Stomach (tissue), 9 donors: ENCODE measurements around the gene SNX32. TPM values are rescaled to one million over a fixed set of nuclear protein-coding genes. Genes with fewer than 3 reads are reported as not detected.

Source experiments
- DNase-seq, 2 donors: peaks; one replicate each; pipeline versions ENCODE4 v3.0.0 to v3.0.0-alpha.2; 2013 to 2019
- H3K27ac ChIP-seq, 5 donors: fragments of 200-600 bp in 4 of 5; sonication (generic) in 4 of 5; one replicate each; pipeline ENCODE4 v1.5.1; 2013 to 2019; ENCODE audit warnings: mild to moderate bottlenecking in 1 of 5, moderate library complexity in 1 of 5
- H3K27me3 ChIP-seq, 3 donors: fragments of 200-600 bp; sonication (generic); one replicate each; pipeline ENCODE4 v1.5.1; 2017 to 2019; ENCODE audit warnings: mixed run types in 1 of 3
- H3K36me3 ChIP-seq, 4 donors: fragments of 200-600 bp; sonication (generic); 1 replicate in 3 of 4; 2 replicates in 1 of 4; pipeline ENCODE4 v1.5.1; 2016 to 2019
- H3K4me1 ChIP-seq, 4 donors: fragments of 200-600 bp; sonication (generic); one replicate each; pipeline ENCODE4 v1.5.1; 2016 to 2019
- H3K4me3 ChIP-seq, 4 donors: fragments of 200-600 bp; sonication (generic) in 3 of 4; one replicate each; pipeline ENCODE4 v1.5.1; 2016 to 2019; ENCODE audit warnings: mild to moderate bottlenecking in 1 of 4
- H3K9me3 ChIP-seq, 4 donors: fragments of 200-600 bp; sonication (generic); one replicate each; pipeline ENCODE4 v1.5.1; 2016 to 2019
- EP300 ChIP-seq: sonication (generic); formaldehyde crosslinking; IDR thresholded peaks from one replicate; pipeline ENCODE4 v1.6.1; 2017; ENCODE audit warnings: antibody characterized with exemption
- POLR2A ChIP-seq, 4 donors: fragments of 450-650 bp; IDR thresholded peaks; one replicate each; pipeline ENCODE4 v1.6.1; 2016; ENCODE audit warnings: antibody characterized with exemption in 4 of 4, control low read depth in 2 of 4, mild to moderate bottlenecking in 1 of 4, moderate library complexity in 1 of 4
- POLR2AphosphoS5 ChIP-seq, 3 donors: sonication (generic); formaldehyde crosslinking; IDR thresholded peaks; one replicate each; pipeline ENCODE4 v1.6.1; 2016; ENCODE audit warnings: antibody characterized with exemption in 3 of 3
- WGBS, 5 donors: extraction: QIAGEN DNeasy Blood & Tissue Kit in 3 of 5; methylation state at CpG; one replicate each; pipeline versions ENCODE4 v1.1.5 to v1.1.7; 2013 to 2018; 5-methylcytosine and 5-hydroxymethylcytosine counted together
- intact Hi-C: fragments of 100-400 bp; cut with DNase I; formaldehyde crosslinking; loops from one replicate; pipeline ENCODE4 v1.15.1; 2023; ENCODE audit warnings: low total_unique reads
- polyA plus RNA-seq, 3 donors: library from polyadenylated mRNA; stranded (reverse); fragments of 200-250 nt; gene quantifications; one replicate each; pipeline ENCODE4 v1.2.3, GENCODE V29; 2013
- total RNA-seq, 5 donors: library from RNA; depleted of rRNA; stranded (reverse); fragments of >200 nt; gene quantifications; one replicate each; pipeline versions ENCODE4 v1.1.0 to v1.2.3, GENCODE V29; 2014 to 2016
- TF ChIP-seq, protein P1 (sequence below), 7 experiments: fragments of 450-650 bp in 4 of 7; fragments of 200-600 bp in 3 of 7; sonication (generic) in 3 of 7; IDR thresholded peaks; one replicate each; pipeline ENCODE4 v1.5.1; 2016 to 2019; ENCODE audit warnings: antibody characterized with exemption in 7 of 7, control low read depth in 2 of 7, mild to moderate bottlenecking in 1 of 7
- donor health status: healthy with polysubstance abuse.
- donor health status: Bipolar disorder and iron deficiency.
- donor health status: healthy.

Gene SNX32
- total and polyA plus RNA-seq, 8 donors, result 0.25 to 1.4 (median 0.76) TPM; not detected in 2

DNA sequence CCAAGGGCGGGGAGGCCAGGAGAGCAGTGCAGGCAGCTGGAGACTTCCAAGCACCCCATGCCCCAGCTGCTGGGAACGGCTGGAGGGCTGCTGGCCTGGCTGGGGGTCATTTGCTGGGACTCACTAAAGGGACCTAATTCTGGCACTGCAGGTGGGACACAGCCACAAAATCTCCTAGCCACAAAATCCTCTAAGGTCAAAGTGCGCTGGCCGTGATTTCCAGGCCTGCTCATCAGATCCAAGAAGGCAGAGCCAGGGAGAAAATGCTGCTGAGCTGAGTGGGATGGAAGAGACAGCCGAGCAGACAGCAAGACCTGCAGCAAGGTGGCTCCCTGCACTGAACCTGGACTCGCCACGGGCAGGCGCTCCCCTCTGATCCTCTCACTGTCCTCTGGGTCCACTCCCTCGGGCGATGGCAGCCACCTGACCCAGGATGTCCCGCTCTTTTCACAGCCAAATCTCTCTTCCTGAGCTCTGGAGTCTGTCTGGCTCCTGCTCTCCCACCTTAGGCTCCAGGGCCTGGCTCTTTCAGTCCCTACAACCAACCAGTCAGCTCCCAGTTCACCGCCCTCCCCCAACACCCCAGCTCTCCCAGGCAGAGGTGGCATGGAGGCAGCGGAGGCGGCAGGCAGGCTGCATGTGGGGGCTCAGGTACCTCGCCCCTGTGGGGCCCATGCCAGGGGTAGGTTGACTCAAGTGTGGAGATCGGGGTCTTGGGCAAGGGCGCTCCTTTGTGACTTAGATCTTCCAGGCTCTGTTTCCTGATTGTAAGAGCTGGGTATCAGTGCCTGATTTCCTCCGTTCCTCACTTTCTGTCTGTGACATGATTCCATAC, 32.4 kb upstream of the SNX32 start:
- Histone ChIP-seq H3K4me1 (no peaks in the 10 kb centered on the region), H3K4me3 (no peak overlapping the region), H3K27me3 (peaks cover 6 to 84% (median 26%) of the 10 kb centered on the region in 3 donors), H3K36me3 (no peaks in the 10 kb centered on the region), H3K27ac (no peak overlapping the region), H3K9me3 (no peaks in the 10 kb centered on the region)
- TF ChIP-seq POLR2AphosphoS5 (IDR thresholded peaks at IDR 0.05), result no peak
- TF ChIP-seq POLR2A (IDR thresholded peaks at IDR 0.05), result no peak
- no peak for TF ChIP-seq EP300
- TF ChIP-seq, protein P1, sequence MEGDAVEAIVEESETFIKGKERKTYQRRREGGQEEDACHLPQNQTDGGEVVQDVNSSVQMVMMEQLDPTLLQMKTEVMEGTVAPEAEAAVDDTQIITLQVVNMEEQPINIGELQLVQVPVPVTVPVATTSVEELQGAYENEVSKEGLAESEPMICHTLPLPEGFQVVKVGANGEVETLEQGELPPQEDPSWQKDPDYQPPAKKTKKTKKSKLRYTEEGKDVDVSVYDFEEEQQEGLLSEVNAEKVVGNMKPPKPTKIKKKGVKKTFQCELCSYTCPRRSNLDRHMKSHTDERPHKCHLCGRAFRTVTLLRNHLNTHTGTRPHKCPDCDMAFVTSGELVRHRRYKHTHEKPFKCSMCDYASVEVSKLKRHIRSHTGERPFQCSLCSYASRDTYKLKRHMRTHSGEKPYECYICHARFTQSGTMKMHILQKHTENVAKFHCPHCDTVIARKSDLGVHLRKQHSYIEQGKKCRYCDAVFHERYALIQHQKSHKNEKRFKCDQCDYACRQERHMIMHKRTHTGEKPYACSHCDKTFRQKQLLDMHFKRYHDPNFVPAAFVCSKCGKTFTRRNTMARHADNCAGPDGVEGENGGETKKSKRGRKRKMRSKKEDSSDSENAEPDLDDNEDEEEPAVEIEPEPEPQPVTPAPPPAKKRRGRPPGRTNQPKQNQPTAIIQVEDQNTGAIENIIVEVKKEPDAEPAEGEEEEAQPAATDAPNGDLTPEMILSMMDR (IDR thresholded peaks at IDR 0.05), result no peak
- 70 to 80% (median 78%) methylated on average over 12 to 18 of the region's 18 CpGs for WGBS, 5 donors
- intact Hi-C loops, result no loop called here
- DNase-seq, result no peak

- intact Hi-C loops, result no loop called here
- no peak overlapping the region for H3K4me3 ChIP-seq
- no peaks in the 10 kb centered on the region for H3K9me3 ChIP-seq
- TF ChIP-seq EP300 (no peak), POLR2A (IDR thresholded peaks at IDR 0.05) (no peak), POLR2AphosphoS5 (IDR thresholded peaks at IDR 0.05) (no peak)
- TF ChIP-seq, protein P1 (IDR thresholded peaks at IDR 0.05), result no peak
- H3K36me3 ChIP-seq, result no peaks in the 10 kb centered on the region
- H3K4me1 ChIP-seq, result no peaks in the 10 kb centered on the region
- WGBS, 5 donors, result 72 to 89% (median 82%) methylated on average over 9 of the region's 9 CpGs
- no peak for DNase-seq
- H3K27ac ChIP-seq, result no peak overlapping the region
- H3K27me3 ChIP-seq, result peaks cover 6 to 90% (median 27%) of the 10 kb centered on the region in 3 donors
Measured at GRCh38 chr11:65802841-65803240, 30.9 kb upstream of the SNX32 start.

GRCh38 chr11:65803797-65804492, 29.8 kb upstream of the SNX32 start:
- no peaks in the 10 kb centered on the region for H3K36me3 ChIP-seq
- DNase-seq, result no peak
- WGBS, 5 donors, result 51 to 64% (median 58%) methylated on average over 18 to 21 of the region's 21 CpGs
- no peaks in the 10 kb centered on the region for H3K4me1 ChIP-seq
- no peaks in the 10 kb centered on the region for H3K9me3 ChIP-seq
- H3K4me3 ChIP-seq, result no peak overlapping the region
- no peak overlapping the region for H3K27ac ChIP-seq
- intact Hi-C loops, result no loop called here
- TF ChIP-seq EP300 (no peak), POLR2AphosphoS5 (IDR thresholded peaks at IDR 0.05) (no peak), POLR2A (IDR thresholded peaks at IDR 0.05) (no peak)
- TF ChIP-seq, protein P1 (IDR thresholded peaks at IDR 0.05), result no peak
- H3K27me3 ChIP-seq, result peaks cover 6 to 90% (median 38%) of the 10 kb centered on the region in 3 donors

DNA sequence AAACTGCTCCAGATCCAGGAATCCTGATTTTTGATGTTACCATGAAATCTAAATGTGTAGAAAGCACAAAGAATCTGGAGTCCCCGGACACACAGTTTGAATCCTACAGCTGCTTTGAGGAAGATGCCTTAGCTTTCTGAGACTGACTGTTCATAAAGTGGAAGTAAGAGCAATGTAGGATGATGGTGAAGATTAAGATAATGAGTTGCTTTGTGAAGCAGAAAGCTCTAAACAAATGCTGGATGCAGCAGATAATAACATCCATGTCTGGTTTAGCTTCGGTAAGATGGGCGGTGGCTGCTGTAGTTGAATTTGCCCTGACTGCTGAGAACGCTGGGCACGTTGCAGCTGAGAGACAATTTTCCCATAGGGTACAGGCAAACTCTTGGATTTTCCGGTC, 26.8 kb upstream of the SNX32 start:
- 58 to 70% (median 62%) methylated on average over 6 of the region's 6 CpGs for WGBS, 5 donors
- no peaks in the 10 kb centered on the region for H3K36me3 ChIP-seq
- TF ChIP-seq, protein P1 (IDR thresholded peaks at IDR 0.05), result no peak
- TF ChIP-seq POLR2A (IDR thresholded peaks at IDR 0.05) (no peak), POLR2AphosphoS5 (IDR thresholded peaks at IDR 0.05) (no peak)
- no peaks in the 10 kb centered on the region for H3K4me1 ChIP-seq
- peaks cover 6 to 61% (median 31%) of the 10 kb centered on the region in 3 donors for H3K27me3 ChIP-seq
- no peak for DNase-seq
- intact Hi-C loops, result no loop called here
- H3K4me3 ChIP-seq, result no peak overlapping the region
- H3K9me3 ChIP-seq, result no peaks in the 10 kb centered on the region
- H3K27ac ChIP-seq, result no peak overlapping the region
